ENCODE results near the gene RNF157. TPM values are rescaled to one million over a fixed set of nuclear protein-coding genes. Genes with fewer than 3 reads are reported as not detected.
A peak's percentile ranks its signal among the peaks of the same experiment; 100 is the strongest.

The RNF157 gene
- total and polyA plus RNA-seq, 8 donors, result 0.95 to 41.4 (median 4.5) TPM

DNA sequence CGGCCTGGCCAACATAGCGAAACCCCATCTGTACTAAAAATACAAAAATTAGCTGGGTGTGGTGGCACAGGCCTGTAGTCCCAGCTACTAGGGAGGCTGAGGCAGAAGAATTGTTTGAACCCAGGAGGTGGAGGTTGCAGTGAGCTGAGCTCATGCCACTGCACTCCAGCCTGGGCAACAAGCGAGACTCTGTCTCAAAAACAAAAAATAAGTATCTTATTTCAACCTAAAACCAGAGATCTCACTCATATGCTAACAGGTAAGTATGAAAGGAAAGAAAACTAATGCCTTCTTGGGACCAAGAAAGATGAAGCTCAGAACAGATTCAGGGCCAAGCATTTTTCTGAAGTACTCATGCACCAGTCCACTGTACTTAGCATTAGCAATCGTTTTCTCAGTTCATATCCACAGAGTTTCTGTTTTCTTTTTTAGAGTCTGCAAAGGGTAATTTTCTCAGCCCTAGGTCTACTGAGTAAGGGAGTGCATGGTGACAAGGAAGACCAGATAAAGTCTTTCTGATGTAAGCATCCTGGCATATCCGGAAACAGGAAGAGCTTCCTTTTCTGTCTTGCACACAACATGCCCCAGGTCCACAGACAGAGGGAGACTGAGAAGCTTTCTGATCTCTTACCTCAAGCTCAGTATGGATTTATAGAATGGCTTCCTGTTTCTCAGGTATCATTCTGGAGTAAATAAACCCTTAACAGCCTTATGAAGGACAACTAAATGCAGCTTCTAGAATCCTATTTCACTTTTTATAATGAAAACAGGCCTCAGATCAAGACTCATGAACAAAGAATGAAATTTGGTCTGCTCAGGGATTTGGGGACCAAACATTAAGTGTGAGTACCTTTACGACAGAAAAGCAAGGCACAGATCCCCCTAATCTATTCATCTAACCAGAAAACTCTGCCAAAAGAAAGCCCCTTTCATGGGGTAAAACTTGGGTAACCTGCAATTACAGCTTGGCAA, 60.5 kb downstream of the RNF157 start:
- TF ChIP-seq POLR2A (IDR thresholded peaks at IDR 0.05) (no peak), POLR2AphosphoS5 (IDR thresholded peaks at IDR 0.05) (no peak), EP300 (IDR thresholded peaks at IDR 0.05) (no peak)
- TF ChIP-seq, protein P1, sequence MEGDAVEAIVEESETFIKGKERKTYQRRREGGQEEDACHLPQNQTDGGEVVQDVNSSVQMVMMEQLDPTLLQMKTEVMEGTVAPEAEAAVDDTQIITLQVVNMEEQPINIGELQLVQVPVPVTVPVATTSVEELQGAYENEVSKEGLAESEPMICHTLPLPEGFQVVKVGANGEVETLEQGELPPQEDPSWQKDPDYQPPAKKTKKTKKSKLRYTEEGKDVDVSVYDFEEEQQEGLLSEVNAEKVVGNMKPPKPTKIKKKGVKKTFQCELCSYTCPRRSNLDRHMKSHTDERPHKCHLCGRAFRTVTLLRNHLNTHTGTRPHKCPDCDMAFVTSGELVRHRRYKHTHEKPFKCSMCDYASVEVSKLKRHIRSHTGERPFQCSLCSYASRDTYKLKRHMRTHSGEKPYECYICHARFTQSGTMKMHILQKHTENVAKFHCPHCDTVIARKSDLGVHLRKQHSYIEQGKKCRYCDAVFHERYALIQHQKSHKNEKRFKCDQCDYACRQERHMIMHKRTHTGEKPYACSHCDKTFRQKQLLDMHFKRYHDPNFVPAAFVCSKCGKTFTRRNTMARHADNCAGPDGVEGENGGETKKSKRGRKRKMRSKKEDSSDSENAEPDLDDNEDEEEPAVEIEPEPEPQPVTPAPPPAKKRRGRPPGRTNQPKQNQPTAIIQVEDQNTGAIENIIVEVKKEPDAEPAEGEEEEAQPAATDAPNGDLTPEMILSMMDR (IDR thresholded peaks at IDR 0.05), result no peak
- H3K27ac ChIP-seq, result peak overlapping the region in 2 of 5 donors; percentile 26 to 30
- no peak overlapping the region for H3K4me3 ChIP-seq
- intact Hi-C loops (cut with DNase I; ENCODE audit: low total_unique reads), result loop anchor here (10.0 kb wide), 1 partner anchor 55 kb away; no protein-coding TSS in a partner anchor
- no peaks in the 10 kb centered on the region for H3K9me3 ChIP-seq
- H3K4me1 ChIP-seq, result peaks cover 0 to 8% (median 7%) of the 10 kb centered on the region in 4 donors
- peak in 1 of 2 donors; percentile 37 for DNase-seq
- H3K36me3 ChIP-seq, result no peaks in the 10 kb centered on the region
- WGBS, 5 donors, result 77 to 85% (median 84%) methylated on average over 6 of the region's 6 CpGs
- H3K27me3 ChIP-seq, result no peaks in the 10 kb centered on the region

DNA sequence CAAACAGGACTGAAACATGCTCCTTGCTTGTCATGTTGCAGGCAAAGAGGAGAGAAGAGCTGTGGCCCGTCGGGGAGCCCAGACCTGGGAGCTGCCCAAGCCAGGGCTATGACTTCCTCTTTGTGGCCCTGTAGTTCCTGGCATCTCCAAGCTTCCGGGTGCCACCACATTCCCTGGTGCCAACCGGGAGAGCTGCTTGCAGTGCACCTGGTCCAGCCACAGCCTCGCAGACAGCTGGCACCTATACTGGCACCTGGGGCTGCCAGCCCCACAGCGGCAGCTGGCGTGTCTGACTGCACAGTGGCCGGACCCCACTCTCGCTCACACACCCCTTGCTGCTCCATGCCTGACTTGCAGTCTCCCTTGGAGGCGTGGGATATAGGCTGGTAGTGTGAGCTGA, 62.2 kb downstream of the RNF157 start:
- 86 to 94% (median 89%) methylated on average over 8 to 10 of the region's 10 CpGs for WGBS, 5 donors

DNA sequence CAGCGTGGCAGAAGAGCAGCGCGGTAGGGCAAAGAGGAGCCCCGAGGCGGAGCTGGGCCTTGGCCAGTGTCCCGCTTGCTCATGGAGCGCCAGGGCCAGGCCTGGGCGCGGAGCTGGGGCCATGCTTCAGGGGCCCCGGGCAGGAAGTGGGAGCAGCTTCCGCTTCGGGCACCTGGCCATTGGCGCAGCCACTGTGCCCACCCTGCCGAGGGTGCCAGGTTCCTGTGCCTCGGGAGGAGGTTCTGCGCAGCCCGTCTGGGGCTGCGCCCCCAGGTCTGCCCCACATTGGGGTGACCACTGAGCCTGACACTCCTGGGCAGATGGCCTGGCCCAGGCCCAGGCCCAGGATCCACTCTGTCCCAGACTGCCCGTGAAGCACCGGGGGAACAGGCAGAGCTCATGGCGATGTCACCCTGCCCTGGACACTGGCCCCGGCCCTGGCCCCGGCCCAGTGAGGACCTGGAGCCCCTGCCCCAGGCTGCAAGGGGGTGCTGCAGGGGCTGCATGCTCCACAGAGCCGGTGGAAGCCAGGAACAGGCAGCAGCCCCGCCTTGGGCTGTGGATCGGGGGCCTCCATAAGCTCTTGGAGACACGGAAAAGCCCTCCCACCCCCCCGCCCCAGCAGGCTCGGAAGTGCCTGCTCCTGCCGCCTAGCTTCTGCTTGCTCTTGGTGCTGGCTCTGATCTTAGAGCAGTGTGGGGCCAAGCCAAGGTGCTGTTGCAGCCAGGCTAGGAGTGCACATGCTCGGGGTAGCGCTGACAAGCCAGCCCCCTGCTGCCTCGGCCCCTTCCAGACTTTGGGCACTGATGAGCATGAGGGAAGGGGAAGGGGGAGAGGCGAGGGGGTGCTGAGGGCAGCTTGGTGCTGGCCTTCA, 63.4 kb downstream of the RNF157 start:
- Histone ChIP-seq H3K4me1 (peaks cover 0 to 2% (median 2%) of the 10 kb centered on the region in 4 donors), H3K9me3 (no peaks in the 10 kb centered on the region), H3K36me3 (no peaks in the 10 kb centered on the region), H3K27ac (no peak overlapping the region), H3K27me3 (no peaks in the 10 kb centered on the region), H3K4me3 (no peak overlapping the region)
- no peak for DNase-seq
- intact Hi-C loops (cut with DNase I; ENCODE audit: low total_unique reads), result no loop called here
- WGBS, 5 donors, result 91 to 96% (median 93%) methylated on average over 8 to 34 of the region's 34 CpGs
- TF ChIP-seq POLR2A (IDR thresholded peaks at IDR 0.05) (no peak), EP300 (IDR thresholded peaks at IDR 0.05) (no peak), POLR2AphosphoS5 (IDR thresholded peaks at IDR 0.05) (no peak)
- TF ChIP-seq, protein P1 (IDR thresholded peaks at IDR 0.05), result no peak

More for the DNA sequence above, 62.2 kb downstream of the RNF157 start:
- DNase-seq, result no peak
- no peak overlapping the region for H3K4me3 ChIP-seq
- peaks cover 0 to 8% (median 6%) of the 10 kb centered on the region in 4 donors for H3K4me1 ChIP-seq
- H3K27ac ChIP-seq, result no peak overlapping the region
- intact Hi-C loops (cut with DNase I; ENCODE audit: low total_unique reads), result no loop called here
- no peaks in the 10 kb centered on the region for H3K27me3 ChIP-seq
- H3K36me3 ChIP-seq, result no peaks in the 10 kb centered on the region
- TF ChIP-seq POLR2AphosphoS5 (IDR thresholded peaks at IDR 0.05) (no peak), EP300 (IDR thresholded peaks at IDR 0.05) (no peak), POLR2A (IDR thresholded peaks at IDR 0.05) (no peak)
- TF ChIP-seq, protein P1 (IDR thresholded peaks at IDR 0.05), result no peak
- no peaks in the 10 kb centered on the region for H3K9me3 ChIP-seq

DNA sequence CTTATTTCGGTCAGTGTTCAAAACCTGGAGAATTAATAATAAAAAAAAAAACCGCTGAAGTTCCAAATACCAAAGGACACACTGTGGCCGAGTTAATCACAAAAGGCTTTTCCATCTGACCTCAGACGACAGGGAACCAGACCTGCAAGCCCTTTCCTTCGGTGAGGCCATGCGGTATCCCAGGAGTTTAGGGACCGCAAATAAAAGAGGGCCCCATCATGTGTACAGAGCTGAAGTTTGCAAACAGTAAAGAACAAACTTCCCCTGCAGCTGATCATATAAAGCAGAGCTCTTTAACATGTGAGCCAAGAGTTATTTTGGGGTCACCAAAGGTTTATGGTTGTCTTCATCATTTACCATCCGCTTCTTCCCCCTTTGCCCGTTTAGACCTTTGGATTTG, 66.3 kb downstream of the RNF157 start:
- 41 to 73% (median 54%) methylated on average over 9 of the region's 9 CpGs for WGBS, 5 donors
- no peaks in the 10 kb centered on the region for H3K4me1 ChIP-seq
- no peaks in the 10 kb centered on the region for H3K27me3 ChIP-seq
- no peaks in the 10 kb centered on the region for H3K36me3 ChIP-seq
- H3K4me3 ChIP-seq, result no peak overlapping the region
- intact Hi-C loops (cut with DNase I; ENCODE audit: low total_unique reads), result no loop called here
- no peaks in the 10 kb centered on the region for H3K9me3 ChIP-seq
- H3K27ac ChIP-seq, result no peak overlapping the region
- no peak for DNase-seq
- TF ChIP-seq POLR2AphosphoS5 (IDR thresholded peaks at IDR 0.05), result no peak
- no peak for TF ChIP-seq POLR2A (IDR thresholded peaks at IDR 0.05)
